ENCODE data around the gene POU5F2. TPM values are rescaled to one million over a fixed set of nuclear protein-coding genes. Genes with fewer than 3 reads are reported as not detected.

Gene POU5F2
- total and polyA plus RNA-seq, 9 of the 15 experiments (the other 6 are each of a cell fraction or from before 2014, with no cell fraction given): 0.01 to 0.40 (median 0.18) TPM; not detected in 2

GRCh38 chr5:93782978-93783377, 41.6 kb upstream of the POU5F2 start:
- WGBS (ENCODE audit: insufficient coverage, low coverage, missing lambda C conversion rate): 0% methylated on average over 1 of the region's 1 CpG
- Histone ChIP-seq H3K4me1 (replicated peaks in 1 of 2; ENCODE audit: control insufficient read depth in 2 of 2, insufficient read depth in 2 of 2, low read length in 2 of 2) (no peaks in the 10 kb centered on the region), H3K4me2 (ENCODE audit: insufficient read depth, low read length) (no peak overlapping the region), H3K9ac (ENCODE audit: insufficient read depth in 1 of 2, low read depth in 2 of 2, low read length in 2 of 2) (no peak overlapping the region), H2AFZ (ENCODE audit: low read depth, low read length) (no peak overlapping the region), H3K9me3 (replicated peaks; ENCODE audit: control insufficient read depth, insufficient read depth, low read depth, low read length) (no peaks in the 10 kb centered on the region), H3K27me3 (ENCODE audit: control insufficient read depth in 2 of 2, insufficient read depth in 2 of 2, low read length in 2 of 2) (no peaks in the 10 kb centered on the region), H3K27ac (ENCODE audit: extremely low read depth, low read depth, low read length) (no peak overlapping the region), H4K20me1 (replicated peaks; ENCODE audit: control insufficient read depth, insufficient read depth, low read length) (no peaks in the 10 kb centered on the region), H3K4me3 (no peak overlapping the region), H3K36me3 (ENCODE audit: control insufficient read depth, insufficient read depth, low read length) (no peaks in the 10 kb centered on the region), H3K9me1 (ENCODE audit: control insufficient read depth, insufficient read depth, low read length) (no peaks in the 10 kb centered on the region), H3K79me2 (ENCODE audit: control insufficient read depth, insufficient read depth, low read length) (no peaks in the 10 kb centered on the region)
- TF ChIP-seq ZNF717 (CRISPR knock-in tag; IDR thresholded peaks at IDR 0.05) (no peak), PHF20 (IDR thresholded peaks at IDR 0.05; ENCODE audit: partially characterized antibody) (no peak)
- FAIRE-seq: no peak
- BruUV-seq (replicated peaks): no TSS peak
- no peak for ATAC-seq
- DNase-seq (ENCODE audit: extremely low read depth in 1 of 4, low spot score in 3 of 4): no peak
- in situ Hi-C loops (cut with MboI): no loop called here
- ChIA-PET POLR2A (interaction anchor here (1.3 kb wide), 1 partner anchor 11 kb away, joined by 3 read pairs; no protein-coding TSS in a partner anchor), CTCF (ENCODE audit: low intra/inter-chr PET ratio) (no interaction called here)
- intact Hi-C loops (cut with micrococcal nuclease): no loop called here

GRCh38 chr5:93777620-93778019, 36.2 kb upstream of the POU5F2 start:
- Histone ChIP-seq H3K4me1 (replicated peaks in 1 of 2; ENCODE audit: control insufficient read depth in 2 of 2, insufficient read depth in 2 of 2, low read length in 2 of 2) (no peaks in the 10 kb centered on the region), H3K27ac (ENCODE audit: extremely low read depth, low read depth, low read length) (no peak overlapping the region), H3K27me3 (ENCODE audit: control insufficient read depth in 2 of 2, insufficient read depth in 2 of 2, low read length in 2 of 2) (no peaks in the 10 kb centered on the region), H3K9ac (ENCODE audit: insufficient read depth in 1 of 2, low read depth in 2 of 2, low read length in 2 of 2) (no peak overlapping the region), H2AFZ (ENCODE audit: low read depth, low read length) (no peak overlapping the region), H3K9me1 (ENCODE audit: control insufficient read depth, insufficient read depth, low read length) (no peaks in the 10 kb centered on the region), H3K79me2 (ENCODE audit: control insufficient read depth, insufficient read depth, low read length) (no peaks in the 10 kb centered on the region), H3K9me3 (replicated peaks; ENCODE audit: control insufficient read depth, insufficient read depth, low read depth, low read length) (no peaks in the 10 kb centered on the region), H4K20me1 (replicated peaks; ENCODE audit: control insufficient read depth, insufficient read depth, low read length) (no peaks in the 10 kb centered on the region), H3K36me3 (ENCODE audit: control insufficient read depth, insufficient read depth, low read length) (no peaks in the 10 kb centered on the region), H3K4me2 (ENCODE audit: insufficient read depth, low read length) (no peak overlapping the region), H3K4me3 (no peak overlapping the region)
- CTCF ChIA-PET (ENCODE audit: low intra/inter-chr PET ratio): no interaction called here
- intact Hi-C loops (cut with micrococcal nuclease): no loop called here
- WGBS (ENCODE audit: insufficient coverage, low coverage, missing lambda C conversion rate): 0% methylated on average over 3 of the region's 3 CpGs
- no peak for FAIRE-seq
- no peak for DNase-seq (ENCODE audit: extremely low read depth in 1 of 4, low spot score in 3 of 4)
- in situ Hi-C loops (cut with MboI): no loop called here
- POLR2A ChIA-PET: no interaction called here
- no TSS peak for BruUV-seq (replicated peaks)
- ATAC-seq: no peak
- TF ChIP-seq HMBOX1 (IDR thresholded peaks at IDR 0.05) (no peak), POU5F1 (IDR thresholded peaks at IDR 0.05; ENCODE audit: borderline replicate concordance, low read depth, low read length, partially characterized antibody) (no peak), ZBTB11 (CRISPR knock-in tag; IDR thresholded peaks at IDR 0.05) (no peak), THAP7 (CRISPR knock-in tag; IDR thresholded peaks at IDR 0.05) (no peak), JUNB (CRISPR knock-in tag; conservative IDR thresholded peaks at IDR 0.05) (no peak), HMG20A (CRISPR knock-in tag; conservative IDR thresholded peaks at IDR 0.05) (no peak), MAZ (CRISPR knock-in tag; conservative IDR thresholded peaks at IDR 0.05 in 1 of 2, IDR thresholded peaks at IDR 0.05 in 1 of 2) (no peak), MCM3 (IDR thresholded peaks at IDR 0.05) (no peak), TGIF2 (CRISPR knock-in tag; IDR thresholded peaks at IDR 0.05) (no peak), NFIC (IDR thresholded peaks at IDR 0.05) (no peak)

Data from K562 (cell line).